MM.1S (cell line): ENCODE measurements around the gene THOC5.

Experiments
- DNase-seq: peaks from one replicate; pipeline ENCODE4 v3.0.0-alpha.2; 2015
- H2AFZ ChIP-seq: fragments of 300-600 bp; sonication (generic); 2 replicates; pipeline ENCODE4 v1.6.0; 2016; ENCODE audit warnings: antibody characterized with exemption, low read length
- H3F3A ChIP-seq: fragments of 300-600 bp; sonication (generic); 2 replicates; pipeline ENCODE4 v1.6.1; 2016; ENCODE audit warnings: mild to moderate bottlenecking, antibody characterized with exemption, low read length, moderate library complexity, mixed read lengths; ENCODE audit not compliant: insufficient read depth
- H3K27ac ChIP-seq: fragments of 300-600 bp; sonication (generic); 2 replicates; pipeline ENCODE4 v1.5.1; 2016; ENCODE audit warnings: mild to moderate bottlenecking, low read length
- H3K27me3 ChIP-seq: fragments of 300-600 bp; sonication (generic); replicated peaks from 2 replicates; pipeline ENCODE4 v1.6.0; 2016; ENCODE audit warnings: low read length; ENCODE audit not compliant: insufficient read depth
- H3K36me3 ChIP-seq: fragments of 300-600 bp; sonication (generic); replicated peaks from 2 replicates; pipeline ENCODE4 v1.6.1; 2016; ENCODE audit warnings: mild to moderate bottlenecking, low read length, mixed read lengths; ENCODE audit not compliant: insufficient read depth
- H3K4me1 ChIP-seq: fragments of 300-600 bp; sonication (generic); 2 replicates; pipeline ENCODE4 v1.6.1; 2016; ENCODE audit warnings: low read length, mixed read lengths
- H3K4me2 ChIP-seq: fragments of 300-600 bp; sonication (generic); 2 replicates; pipeline ENCODE4 v1.6.0; 2016; ENCODE audit warnings: low read depth, low read length
- H3K4me3 ChIP-seq: fragments of 300-600 bp; sonication (generic); 2 replicates; pipeline ENCODE4 v1.5.1; 2016; ENCODE audit warnings: low read length, mixed read lengths
- H3K79me2 ChIP-seq: fragments of 300-600 bp; sonication (generic); 2 replicates; pipeline ENCODE4 v1.6.1; 2016; ENCODE audit warnings: mixed run types, low read length, mixed read lengths
- H3K9ac ChIP-seq: fragments of 300-600 bp; sonication (generic); 2 replicates; pipeline ENCODE4 v1.6.1; 2016; ENCODE audit warnings: low read length, mixed read lengths
- H3K9me2 ChIP-seq: fragments of 300-600 bp; sonication (generic); replicated peaks from 2 replicates; pipeline ENCODE4 v1.6.1; 2016; ENCODE audit warnings: mild to moderate bottlenecking, low read length, mixed read lengths; ENCODE audit not compliant: insufficient read depth
- H3K9me3 ChIP-seq: fragments of 300-600 bp; sonication (generic); replicated peaks from 2 replicates; pipeline ENCODE4 v1.6.1; 2016; ENCODE audit warnings: mild to moderate bottlenecking, low read length, mixed read lengths; ENCODE audit not compliant: insufficient read depth
- H4K20me1 ChIP-seq: fragments of 300-600 bp; sonication (generic); 2 replicates; pipeline ENCODE4 v1.6.1; 2016; ENCODE audit warnings: mild to moderate bottlenecking, low read length, moderate library complexity, mixed read lengths; ENCODE audit not compliant: insufficient read depth
- CTCF ChIP-seq: fragments of 300-600 bp; sonication (generic); IDR thresholded peaks from 2 replicates; pipeline ENCODE4 v1.5.1; 2016; ENCODE audit warnings: antibody characterized with exemption, low read length, mixed read lengths
- EZH2 ChIP-seq: fragments of 300-600 bp; sonication (generic); optimal IDR thresholded peaks from 2 replicates; pipeline ENCODE3; 2017; ENCODE audit warnings: low read depth, mild to moderate bottlenecking, antibody characterized with exemption, low read length, mixed read lengths
- EZH2phosphoT487 ChIP-seq: fragments of 300-600 bp; sonication (generic); IDR thresholded peaks from 2 replicates; pipeline ENCODE4 v1.6.1; 2018; ENCODE audit warnings: antibody characterized with exemption, low read length

THOC5 gene

GRCh38 chr22:29541845-29542244 lies 11.7 kb downstream of the THOC5 start:
- TF ChIP-seq EZH2phosphoT487 (no peak), CTCF (no peak), EZH2 (no peak)
- no peaks in the 10 kb centered on the region for H4K20me1 ChIP-seq
- no peak overlapping the region for H3K4me2 ChIP-seq
- H3K9me3 ChIP-seq: no peaks in the 10 kb centered on the region
- H3K79me2 ChIP-seq: no peaks in the 10 kb centered on the region
- H3K4me1 ChIP-seq: no peaks in the 10 kb centered on the region
- no peaks in the 10 kb centered on the region for H3F3A ChIP-seq
- no peak overlapping the region for H3K4me3 ChIP-seq
- H3K27ac ChIP-seq: no peak overlapping the region
- H3K9ac ChIP-seq: no peak overlapping the region
- no peak for DNase-seq
- H3K9me2 ChIP-seq: no peaks in the 10 kb centered on the region
- H3K36me3 ChIP-seq: no peaks in the 10 kb centered on the region
- H2AFZ ChIP-seq: no peak overlapping the region
- no peaks in the 10 kb centered on the region for H3K27me3 ChIP-seq

- Histone ChIP-seq H3K9me3 (no peaks in the 10 kb centered on the region), H3F3A (no peaks in the 10 kb centered on the region), H3K4me1 (no peaks in the 10 kb centered on the region), H2AFZ (no peak overlapping the region), H3K79me2 (no peaks in the 10 kb centered on the region), H3K27ac (no peak overlapping the region), H4K20me1 (no peaks in the 10 kb centered on the region), H3K36me3 (no peaks in the 10 kb centered on the region; the same call in 1 of the 2 replicates), H3K27me3 (no peaks in the 10 kb centered on the region), H3K9me2 (no peaks in the 10 kb centered on the region), H3K9ac (no peak overlapping the region), H3K4me3 (no peak overlapping the region), H3K4me2 (no peak overlapping the region)
- TF ChIP-seq EZH2 (no peak), EZH2phosphoT487 (no peak), CTCF (no peak)
- DNase-seq: no peak
These were observed 14.5 kb downstream of the THOC5 start for GRCh38 chr22:29539105-29539504.

GRCh38 chr22:29536411-29536810 lies 17.1 kb downstream of the THOC5 start:
- H3K27me3 ChIP-seq: no peaks in the 10 kb centered on the region
- DNase-seq: no peak
- H3K4me1 ChIP-seq: no peaks in the 10 kb centered on the region
- H2AFZ ChIP-seq: no peak overlapping the region
- H4K20me1 ChIP-seq: no peaks in the 10 kb centered on the region
- H3F3A ChIP-seq: no peaks in the 10 kb centered on the region
- no peaks in the 10 kb centered on the region; the same call in 1 of the 2 replicates for H3K36me3 ChIP-seq
- H3K27ac ChIP-seq: no peak overlapping the region
- TF ChIP-seq EZH2phosphoT487: no peak
- no peak for TF ChIP-seq CTCF
- TF ChIP-seq EZH2: no peak
- no peak overlapping the region for H3K9ac ChIP-seq
- no peaks in the 10 kb centered on the region for H3K9me2 ChIP-seq
- H3K4me2 ChIP-seq: no peak overlapping the region
- no peaks in the 10 kb centered on the region for H3K9me3 ChIP-seq
- H3K4me3 ChIP-seq: no peak overlapping the region
- H3K79me2 ChIP-seq: no peaks in the 10 kb centered on the region
